ENCODE measurements around the gene ECPAS. TPM values are rescaled to one million over a fixed set of nuclear protein-coding genes. Genes with fewer than 3 reads are reported as not detected.
"Not testable (repeated sequence)": the region's sequence is repeated elsewhere in the genome, so short reads cannot be mapped to it uniquely, and the experiment has no call there.

ECPAS gene
- total RNA-seq, 1 experiment from 2014 or later, result 49.5 TPM

- DNase-seq (ENCODE audit: low read depth), result no peak
Observed at GRCh38 chr9:111467778-111468367, 16.3 kb downstream of the ECPAS start.

- DNase-seq (ENCODE audit: low read depth), result no peak
Observed at GRCh38 chr9:111463048-111463447, 21.1 kb downstream of the ECPAS start.

GRCh38 chr9:111458139-111459009, 25.8 kb downstream of the ECPAS start:
- no peak for DNase-seq (ENCODE audit: low read depth)

GRCh38 chr9:111456529-111456928, 27.7 kb downstream of the ECPAS start:
- DNase-seq (ENCODE audit: low read depth), result no peak

GRCh38 chr9:111455638-111456037, 28.5 kb downstream of the ECPAS start:
- DNase-seq (ENCODE audit: low read depth), result no peak

GRCh38 chr9:111454751-111455150, 29.4 kb downstream of the ECPAS start:
- DNase-seq (ENCODE audit: low read depth), result no peak

GRCh38 chr9:111451570-111451969, 32.6 kb downstream of the ECPAS start:
- DNase-seq (ENCODE audit: low read depth), result no peak

GRCh38 chr9:111450124-111450523, 34.1 kb downstream of the ECPAS start:
- DNase-seq (ENCODE audit: low read depth), result no peak

- DNase-seq (ENCODE audit: low read depth), result no peak
Observed at GRCh38 chr9:111449705-111450104, 34.5 kb downstream of the ECPAS start.

GRCh38 chr9:111445799-111446198, 38.4 kb downstream of the ECPAS start:
- DNase-seq (ENCODE audit: low read depth), result not testable (repeated sequence)

GRCh38 chr9:111443454-111443853, 40.7 kb downstream of the ECPAS start:
- no peak for DNase-seq (ENCODE audit: low read depth)

GRCh38 chr9:111442360-111443027, 41.7 kb downstream of the ECPAS start:
- no peak for DNase-seq (ENCODE audit: low read depth)

- no peak for DNase-seq (ENCODE audit: low read depth)
Observed at GRCh38 chr9:111440226-111440625, 44.0 kb downstream of the ECPAS start.

GRCh38 chr9:111438541-111439235, 45.5 kb downstream of the ECPAS start:
- DNase-seq (ENCODE audit: low read depth), result peak; percentile 7

GRCh38 chr9:111436571-111436970, 47.6 kb downstream of the ECPAS start:
- no peak for DNase-seq (ENCODE audit: low read depth)

GRCh38 chr9:111433082-111433481, 51.1 kb downstream of the ECPAS start:
- no peak for DNase-seq (ENCODE audit: low read depth)

- DNase-seq (ENCODE audit: low read depth), result no peak
Observed at GRCh38 chr9:111431684-111432083, 52.5 kb downstream of the ECPAS start.

GRCh38 chr9:111429175-111429574, 55.0 kb downstream of the ECPAS start:
- DNase-seq (ENCODE audit: low read depth), result no peak

GRCh38 chr9:111427186-111427585, 57.0 kb downstream of the ECPAS start:
- peak; percentile 69 for DNase-seq (ENCODE audit: low read depth)

- DNase-seq (ENCODE audit: low read depth), result no peak
Observed at GRCh38 chr9:111423389-111423788, 60.8 kb downstream of the ECPAS start.

- no peak for DNase-seq (ENCODE audit: low read depth)
Observed at GRCh38 chr9:111414406-111414805, 69.8 kb downstream of the ECPAS start.

- DNase-seq (ENCODE audit: low read depth), result no peak
Observed at GRCh38 chr9:111413996-111414395, 70.2 kb downstream of the ECPAS start.

All from RPMI7951 (cell line).